PC-3 (cell line): ENCODE measurements around the gene GZF1. TPM values are rescaled to one million over a fixed set of nuclear protein-coding genes. Genes with fewer than 3 reads are reported as not detected.

Source experiments
- ATAC-seq: fragments of 200-7000 bp; cut with Tn5 transposase; 2 replicates; pipeline ENCODE4 v1.9.1; 2020; ENCODE audit warnings: mild to moderate bottlenecking, moderate library complexity
- BruUV-seq: library from RNA; stranded (reverse); fragments of 400-500 nt; replicated peaks from 2 replicates; lab custom pipeline; 2021; lab: Mats Ljungman, UMichigan
- CTCF ChIA-PET: fragments of 300-600 bp; sonication (Branson Sonifier 250); formaldehyde crosslinking; loops from one replicate; lab custom pipeline; 2022; ENCODE audit warnings: antibody characterized with exemption; lab: Charles Lee
- POLR2A ChIA-PET: fragments of 300-600 bp; sonication (Branson Sonifier 250); formaldehyde crosslinking; loops from one replicate; lab custom pipeline; 2022; ENCODE audit warnings: antibody characterized with exemption; ENCODE audit not compliant: unreplicated experiment; lab: Charles Lee
- DNase-seq: peaks from one replicate; pipeline ENCODE4 v3.0.0-alpha.2; 2015
- H2AFZ ChIP-seq: fragments of 300-600 bp; sonication (generic); 2 replicates; pipeline ENCODE4 v1.6.0; 2016; ENCODE audit warnings: antibody characterized with exemption, low read length
- H3F3A ChIP-seq: fragments of 300-600 bp; sonication (generic); one replicate; pipeline ENCODE4 v1.6.0; 2017; ENCODE audit warnings: antibody characterized with exemption, low read length, control low read depth, mild to moderate bottlenecking; ENCODE audit not compliant: unreplicated experiment
- H3K27ac ChIP-seq: fragments of 300-600 bp; sonication (generic); 2 replicates; pipeline ENCODE4 v1.5.1; 2016; ENCODE audit warnings: mild to moderate bottlenecking, low read length
- H3K27me3 ChIP-seq: fragments of 300-600 bp; sonication (generic); 2 replicates; pipeline ENCODE4 v1.6.1; 2016; ENCODE audit warnings: low read length, mixed read lengths
- H3K36me3 ChIP-seq: fragments of 300-600 bp; sonication (generic); 2 replicates; pipeline ENCODE4 v1.6.1; 2016; ENCODE audit warnings: low read depth, mixed run types, low read length, mixed read lengths
- H3K4me1 ChIP-seq: fragments of 300-600 bp; sonication (generic); 2 replicates; pipeline ENCODE4 v1.5.1; 2016; ENCODE audit warnings: low read length; ENCODE audit not compliant: insufficient read depth
- H3K4me2 ChIP-seq: fragments of 300-600 bp; sonication (generic); 2 replicates; pipeline ENCODE4 v1.6.0; 2016; ENCODE audit warnings: low read length
- H3K4me3 ChIP-seq: fragments of 300-600 bp; sonication (generic); 2 replicates; pipeline ENCODE4 v1.5.1; 2016; ENCODE audit warnings: mild to moderate bottlenecking, low read length, mixed read lengths
- H3K79me2 ChIP-seq: fragments of 300-600 bp; sonication (generic); 2 replicates; pipeline ENCODE4 v1.6.1; 2017; ENCODE audit warnings: low read length, mixed read lengths
- H3K9ac ChIP-seq: fragments of 300-600 bp; sonication (generic); 2 replicates; pipeline ENCODE4 v1.6.0; 2016; ENCODE audit warnings: mild to moderate bottlenecking, low read length
- H3K9me2 ChIP-seq: fragments of 300-600 bp; sonication (generic); replicated peaks from 2 replicates; pipeline ENCODE4 v1.6.1; 2016; ENCODE audit warnings: mixed run types, low read length, mixed read lengths
- H3K9me3 ChIP-seq: fragments of 300-600 bp; sonication (generic); 2 replicates; pipeline ENCODE4 v1.6.1; 2016; ENCODE audit warnings: low read length, mixed read lengths
- H4K20me1 ChIP-seq: fragments of 300-600 bp; sonication (generic); 2 replicates; pipeline ENCODE4 v1.6.1; 2016; ENCODE audit warnings: low read length, mixed read lengths
- CTCF ChIP-seq: fragments of 300-600 bp; sonication (generic); conservative IDR thresholded peaks from 2 replicates; pipeline ENCODE4 v1.5.1; 2017; ENCODE audit warnings: antibody characterized with exemption, low read depth, mild to moderate bottlenecking, low read length
- EZH2 ChIP-seq: fragments of 300-600 bp; sonication (generic); IDR thresholded peaks from one replicate; pipeline ENCODE4 v1.6.1; 2017; ENCODE audit warnings: antibody characterized with exemption, mild to moderate bottlenecking, low read length; ENCODE audit not compliant: unreplicated experiment
- EZH2phosphoT487 ChIP-seq: fragments of 300-600 bp; sonication (generic); IDR thresholded peaks from 2 replicates; pipeline ENCODE4 v1.6.1; 2018; ENCODE audit warnings: mild to moderate bottlenecking, antibody characterized with exemption, low read length, borderline replicate concordance
- intact Hi-C: fragments of 100-400 bp; cut with micrococcal nuclease; formaldehyde crosslinking; loops from 2 replicates; pipeline ENCODE4 v1.9.0; 2023
- total RNA-seq: library from RNA; depleted of rRNA; stranded (reverse); fragments of >200 nt; gene quantifications from 2 replicates; pipeline ENCODE4 v1.2.3, GENCODE V29; 2014

Gene GZF1
- total RNA-seq, 1 experiment from 2014 or later = 16.0 TPM

GRCh38 chr20:23390091-23390774 is 28.3 kb downstream of the GZF1 start:
- no peaks in the 10 kb centered on the region for H3K79me2 ChIP-seq
- no peaks in the 10 kb centered on the region for H3F3A ChIP-seq
- CTCF ChIA-PET = no interaction called here
- no peak for DNase-seq
- no peaks in the 10 kb centered on the region for H3K9me3 ChIP-seq
- POLR2A ChIA-PET = no interaction called here
- H3K36me3 ChIP-seq = peaks cover 18% of the 10 kb centered on the region
- H3K9ac ChIP-seq = no peak overlapping the region
- H3K27me3 ChIP-seq = no peaks in the 10 kb centered on the region
- H3K4me3 ChIP-seq = no peak overlapping the region
- no peaks in the 10 kb centered on the region for H3K9me2 ChIP-seq
- BruUV-seq = no TSS peak
- no peak overlapping the region for H3K27ac ChIP-seq
- H3K4me1 ChIP-seq = no peaks in the 10 kb centered on the region
- intact Hi-C loops = no loop called here
- H3K4me2 ChIP-seq = no peak overlapping the region
- no peak overlapping the region for H2AFZ ChIP-seq
- H4K20me1 ChIP-seq = no peaks in the 10 kb centered on the region
- no peak for ATAC-seq
- no peak for TF ChIP-seq CTCF
- TF ChIP-seq EZH2 = no peak
- TF ChIP-seq EZH2phosphoT487 = no peak

GRCh38 chr20:23391707-23392310 is 29.8 kb downstream of the GZF1 start:
- no peaks in the 10 kb centered on the region for H3K27me3 ChIP-seq
- H3K4me2 ChIP-seq = no peak overlapping the region
- H3F3A ChIP-seq = no peaks in the 10 kb centered on the region
- ATAC-seq (no peak), DNase-seq (no peak)
- H2AFZ ChIP-seq = no peak overlapping the region
- H3K9me2 ChIP-seq = no peaks in the 10 kb centered on the region
- H3K36me3 ChIP-seq = peaks cover 25% of the 10 kb centered on the region
- no peaks in the 10 kb centered on the region for H3K79me2 ChIP-seq
- H3K9me3 ChIP-seq = no peaks in the 10 kb centered on the region
- no peak overlapping the region for H3K27ac ChIP-seq
- no TSS peak for BruUV-seq
- ChIA-PET POLR2A (no interaction called here), CTCF (no interaction called here)
- no peak overlapping the region for H3K4me3 ChIP-seq
- no peak for TF ChIP-seq EZH2phosphoT487
- no peak for TF ChIP-seq CTCF
- no peak for TF ChIP-seq EZH2
- no peak overlapping the region for H3K9ac ChIP-seq
- no peaks in the 10 kb centered on the region for H3K4me1 ChIP-seq
- no peaks in the 10 kb centered on the region for H4K20me1 ChIP-seq
- intact Hi-C loops = no loop called here
